AG04450 (cell line): Measurements from ENCODE around the gene TACO1. TPM values are rescaled to one million over a fixed set of nuclear protein-coding genes. Genes with fewer than 3 reads are reported as not detected.
A peak's percentile ranks its signal among the peaks of the same experiment; 100 is the strongest.

ENCODE experiments used
- CTCF ChIA-PET: fragments of 300-600, 350-600 bp; formaldehyde crosslinking; extraction: SDS; loops from one replicate; lab custom pipeline; 2022; ENCODE audit warnings: antibody characterized with exemption, inconsistent platforms; lab: Charles Lee
- POLR2A ChIA-PET: fragments of 350-600 bp; formaldehyde crosslinking; extraction: SDS; loops from one replicate; lab custom pipeline; 2021; ENCODE audit warnings: antibody characterized with exemption, inconsistent platforms; lab: Yijun Ruan, JAX
- DNase-seq: peaks from one replicate; pipeline ENCODE4 v3.0.0-alpha.2; 2011; ENCODE audit warnings: low read depth, low spot score
- H3K27ac ChIP-seq: one replicate; pipeline ENCODE4 v1.5.1; 2012; ENCODE audit warnings: low read depth, low read length, control low read depth
- H3K27me3 ChIP-seq: one replicate; pipeline ENCODE4 v1.6.0; 2012; ENCODE audit warnings: low read length; ENCODE audit not compliant: control insufficient read depth, insufficient read depth
- H3K4me3 ChIP-seq: 2 replicates; pipeline ENCODE4 v1.5.1; 2011; ENCODE audit warnings: mild to moderate bottlenecking, low read depth, low read length, control low read depth
- H3K9me3 ChIP-seq: 2 replicates; pipeline ENCODE4 v1.5.1; 2012; ENCODE audit warnings: low read length; ENCODE audit not compliant: control insufficient read depth, insufficient read depth
- CTCF ChIP-seq: IDR thresholded peaks from 2 replicates; pipeline ENCODE4 v1.5.1; 2011; ENCODE audit warnings: low read depth, low read length, control low read depth, inconsistent platforms
- polyA minus RNA-seq: library from RNA; depleted of rRNA, polyadenylated mRNA; stranded (reverse); fragments of >200 nt; gene quantifications from 2 replicates; pipeline ENCODE4 v1.2.3, GENCODE V29; 2011; rRNA and poly(A)+ RNA removed
- polyA plus RNA-seq: library from polyadenylated mRNA; depleted of rRNA; stranded (reverse); fragments of >200 nt; gene quantifications from 2 replicates; pipeline ENCODE4 v1.2.3, GENCODE V29; 2011; rRNA removed

The TACO1 gene
- polyA plus RNA-seq: 23.1 and 23.2 TPM in 2 replicates
- polyA minus RNA-seq: 17.3 and 18.8 TPM in 2 replicates

- peak within 1 kb of the TSS; percentile 88 for H3K4me3 ChIP-seq
- no peaks in the 10 kb centered on the region; the same call in 1 of the 2 replicates for H3K9me3 ChIP-seq
- ChIA-PET CTCF (interaction anchor here (0.6 to 3.3 kb wide), 6 partner anchors 11 to 185 kb away, joined by 3 to 44 read pairs (median 5); partner anchors contain the start of gene MAP3K3), POLR2A (interaction anchor here (0.8 to 1.7 kb wide), 3 partner anchors 21 to 32 kb away, joined by 3 to 5 read pairs (median 4); partner anchors contain the start of gene MAP3K3)
- peak within 1 kb of the TSS; percentile 61 for H3K27ac ChIP-seq
- no peak for TF ChIP-seq CTCF
- H3K27me3 ChIP-seq: no peaks in the 10 kb centered on the region
- DNase-seq: peak; percentile 60
Observed at GRCh38 chr17:63600569-63601438, at the start of gene TACO1. TACO1 (plus strand) TSS chr17:63600895; CDS start chr17:63601084, 189 bp downstream.

- CTCF ChIA-PET: interaction anchor here (0.7 to 2.3 kb wide), 5 partner anchors 13 to 859 kb away, joined by 3 to 7 read pairs (median 3); no protein-coding TSS in a partner anchor
- H3K4me3 ChIP-seq: peak overlapping the region; percentile 96
- peaks cover 4% of the 10 kb centered on the region; the same call in 1 of the 2 replicates for H3K9me3 ChIP-seq
- no peaks in the 10 kb centered on the region for H3K27me3 ChIP-seq
- TF ChIP-seq CTCF: no peak
- no peak overlapping the region for H3K27ac ChIP-seq
- POLR2A ChIA-PET: interaction anchor here (0.5 to 1.2 kb wide), 4 partner anchors 54 to 1077 kb away, joined by 4 to 11 read pairs (median 6); partner anchors contain the start of gene MAP3K3
- DNase-seq: peak; percentile 13
Observed at GRCh38 chr17:63552211-63552610, 48.5 kb upstream of the TACO1 start.

- Histone ChIP-seq H3K4me3 (no peak overlapping the region), H3K9me3 (peaks cover 1% of the 10 kb centered on the region; the same call in 1 of the 2 replicates), H3K27ac (no peak overlapping the region), H3K27me3 (no peaks in the 10 kb centered on the region)
- DNase-seq: no peak
- CTCF ChIA-PET: interaction anchor here (0.6 to 1.6 kb wide), 4 partner anchors 18 to 1825 kb away, joined by 3 to 6 read pairs (median 4); no protein-coding TSS in a partner anchor
- POLR2A ChIA-PET: no interaction called here
- TF ChIP-seq CTCF: no peak
Observed at GRCh38 chr17:63555500-63556156, 45.1 kb upstream of the TACO1 start.

GRCh38 chr17:63557416-63557815, 43.3 kb upstream of the TACO1 start:
- H3K4me3 ChIP-seq: no peak overlapping the region
- no peaks in the 10 kb centered on the region for H3K27me3 ChIP-seq
- POLR2A ChIA-PET: no interaction called here
- no peak for TF ChIP-seq CTCF
- H3K9me3 ChIP-seq: no peaks in the 10 kb centered on the region
- CTCF ChIA-PET: interaction anchor here (1.5 kb wide), 1 partner anchor 54 kb away, joined by 4 read pairs; no protein-coding TSS in a partner anchor
- no peak for DNase-seq
- no peak overlapping the region for H3K27ac ChIP-seq
